ENCODE results near the gene KCNJ11.

Gene KCNJ11

DNA sequence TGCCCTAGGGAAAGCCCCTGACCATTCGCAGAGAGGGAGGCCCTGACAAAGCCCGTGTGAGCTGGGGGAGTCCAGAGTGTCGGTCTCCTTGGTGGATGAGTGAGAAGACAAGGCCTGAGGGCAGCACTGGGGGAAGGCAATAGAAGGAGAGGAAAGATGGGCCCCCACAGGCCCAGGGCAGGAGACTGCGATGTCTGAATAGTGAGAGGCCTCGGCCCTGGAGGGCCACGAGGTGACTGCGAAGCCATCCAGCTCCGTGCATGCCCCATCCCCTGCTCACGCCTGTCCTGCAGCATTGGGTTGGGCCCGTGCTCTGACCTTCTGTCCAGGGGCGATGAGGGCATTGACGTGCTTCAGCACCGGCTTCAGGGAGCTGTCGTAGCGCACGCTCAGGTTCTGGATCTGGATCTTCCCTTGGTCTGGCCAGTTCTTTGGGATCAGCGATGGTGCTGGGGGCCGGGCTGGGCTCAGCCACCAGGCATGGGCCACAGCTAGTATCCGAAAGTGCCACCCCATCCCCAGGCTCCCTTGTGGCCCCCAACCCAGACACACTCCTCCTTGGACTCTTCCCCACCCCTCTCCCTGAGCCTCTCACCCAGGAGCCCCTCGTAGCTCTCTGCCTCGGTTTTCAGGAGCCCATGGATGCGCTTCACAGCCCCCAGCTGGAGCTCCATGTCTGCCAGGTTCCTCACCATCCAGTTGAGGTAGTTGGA lies 8.3 kb upstream of the KCNJ11 start:
- TF ChIP-seq ZFX (IDR thresholded peaks at IDR 0.05): no peak
- TF ChIP-seq, protein P1, sequence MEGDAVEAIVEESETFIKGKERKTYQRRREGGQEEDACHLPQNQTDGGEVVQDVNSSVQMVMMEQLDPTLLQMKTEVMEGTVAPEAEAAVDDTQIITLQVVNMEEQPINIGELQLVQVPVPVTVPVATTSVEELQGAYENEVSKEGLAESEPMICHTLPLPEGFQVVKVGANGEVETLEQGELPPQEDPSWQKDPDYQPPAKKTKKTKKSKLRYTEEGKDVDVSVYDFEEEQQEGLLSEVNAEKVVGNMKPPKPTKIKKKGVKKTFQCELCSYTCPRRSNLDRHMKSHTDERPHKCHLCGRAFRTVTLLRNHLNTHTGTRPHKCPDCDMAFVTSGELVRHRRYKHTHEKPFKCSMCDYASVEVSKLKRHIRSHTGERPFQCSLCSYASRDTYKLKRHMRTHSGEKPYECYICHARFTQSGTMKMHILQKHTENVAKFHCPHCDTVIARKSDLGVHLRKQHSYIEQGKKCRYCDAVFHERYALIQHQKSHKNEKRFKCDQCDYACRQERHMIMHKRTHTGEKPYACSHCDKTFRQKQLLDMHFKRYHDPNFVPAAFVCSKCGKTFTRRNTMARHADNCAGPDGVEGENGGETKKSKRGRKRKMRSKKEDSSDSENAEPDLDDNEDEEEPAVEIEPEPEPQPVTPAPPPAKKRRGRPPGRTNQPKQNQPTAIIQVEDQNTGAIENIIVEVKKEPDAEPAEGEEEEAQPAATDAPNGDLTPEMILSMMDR (conservative IDR thresholded peaks at IDR 0.05): no peak
- no peak overlapping the region for H3K27ac ChIP-seq

GRCh38 chr11:17395978-17396377 lies 7.5 kb upstream of the KCNJ11 start:
- TF ChIP-seq, protein P1 (conservative IDR thresholded peaks at IDR 0.05): no peak
- TF ChIP-seq ZFX (IDR thresholded peaks at IDR 0.05): no peak
- H3K27ac ChIP-seq: no peak overlapping the region

- H3K27ac ChIP-seq: no peak overlapping the region
- TF ChIP-seq, protein P1 (conservative IDR thresholded peaks at IDR 0.05): no peak
These were observed 7.1 kb upstream of the KCNJ11 start for GRCh38 chr11:17395554-17395961.

DNA sequence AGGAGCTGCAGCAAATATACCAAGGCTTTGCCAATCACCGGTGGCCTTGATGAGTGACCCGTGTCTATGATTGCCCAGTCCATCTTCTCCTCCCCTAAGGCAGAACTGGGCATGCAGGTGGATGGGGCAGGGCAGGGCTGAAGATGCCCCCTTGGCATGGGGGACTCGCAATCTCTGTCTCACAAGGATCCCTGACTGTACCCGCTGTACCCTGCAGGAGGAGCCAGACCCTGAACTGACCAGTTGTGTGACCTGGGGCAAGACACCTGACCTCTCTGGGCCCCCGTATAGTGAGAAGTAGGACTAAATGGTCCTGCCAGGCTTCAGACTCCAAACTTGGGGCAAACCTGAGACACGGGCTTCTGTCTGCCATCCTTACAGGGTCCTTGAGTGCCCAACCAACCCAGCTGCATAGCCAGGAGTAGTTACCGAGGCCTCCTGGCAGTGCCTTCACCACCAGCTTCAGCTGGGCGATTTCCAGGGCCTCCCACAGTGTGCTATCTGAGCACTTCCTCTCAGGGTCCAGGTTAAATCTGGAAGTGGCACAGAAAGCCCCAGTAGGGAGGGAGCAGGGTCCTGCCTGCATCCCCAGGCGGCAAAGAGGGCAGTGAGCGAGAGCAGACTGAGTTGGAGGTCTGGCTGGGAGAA lies 6.4 kb upstream of the KCNJ11 start:
- TF ChIP-seq, protein P1 (conservative IDR thresholded peaks at IDR 0.05): no peak
- TF ChIP-seq ZFX (IDR thresholded peaks at IDR 0.05): no peak
- H3K27ac ChIP-seq: no peak overlapping the region

GRCh38 chr11:17393472-17393871 lies 5.0 kb upstream of the KCNJ11 start:
- no peak for TF ChIP-seq ZFX (IDR thresholded peaks at IDR 0.05)
- TF ChIP-seq, protein P1 (conservative IDR thresholded peaks at IDR 0.05): no peak

GRCh38 chr11:17392872-17393271 lies 4.4 kb upstream of the KCNJ11 start:
- TF ChIP-seq, protein P1 (conservative IDR thresholded peaks at IDR 0.05): no peak
- no peak for TF ChIP-seq ZFX (IDR thresholded peaks at IDR 0.05)
- no peak overlapping the region for H3K27ac ChIP-seq

More at GRCh38 chr11:17393472-17393871, 5.0 kb upstream of the KCNJ11 start:
- no peak overlapping the region for H3K27ac ChIP-seq

All from C4-2B (cell line).